Raji (cell line): ENCODE measurements around the gene SCAF4.

ENCODE experiments used
- POLR2A ChIP-seq: IDR thresholded peaks from 2 replicates; pipeline ENCODE4 v1.6.1; 2011; ENCODE audit warnings: low read depth, low read length, control low read depth; ENCODE audit not compliant: insufficient read depth

Gene SCAF4

DNA sequence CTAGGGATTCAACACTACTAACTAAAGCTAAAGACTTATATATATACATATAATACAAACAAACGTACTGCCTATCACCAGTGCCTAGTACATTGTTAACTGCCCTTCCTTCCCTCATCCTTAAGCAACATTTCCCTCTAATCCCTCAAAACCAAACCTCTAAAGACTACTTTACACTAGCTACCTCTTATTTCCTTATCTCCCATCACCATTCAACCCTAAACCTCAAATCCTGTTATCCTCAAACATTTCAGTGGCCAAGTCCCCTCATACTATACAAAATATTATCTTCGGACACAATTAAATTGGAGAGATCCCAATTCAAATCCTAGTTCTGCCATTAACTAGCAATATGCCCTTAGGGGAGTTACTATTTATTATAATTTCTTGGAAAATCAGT, 3.7 kb downstream of the SCAF4 start:
- TF ChIP-seq POLR2A, result no peak

DNA sequence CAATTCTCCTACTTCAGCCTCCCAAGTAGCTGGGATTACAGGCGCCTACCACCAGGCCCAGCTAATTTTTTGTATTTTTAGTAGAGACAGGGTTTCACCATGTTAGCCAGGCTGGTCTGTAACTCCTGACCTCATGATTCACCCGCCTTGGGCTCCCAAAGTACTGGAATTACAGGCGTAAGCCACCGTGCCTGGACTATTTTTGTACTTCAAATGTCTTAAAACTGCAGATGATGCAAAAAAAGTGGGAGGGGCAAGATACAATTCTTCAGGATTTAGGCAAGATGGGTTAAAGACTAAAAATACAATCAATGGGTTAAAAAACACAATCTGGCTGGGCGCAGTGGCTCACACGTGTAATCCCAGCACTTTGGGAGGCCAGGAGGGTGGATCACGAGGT, 4.7 kb downstream of the SCAF4 start:
- TF ChIP-seq POLR2A, result no peak

DNA sequence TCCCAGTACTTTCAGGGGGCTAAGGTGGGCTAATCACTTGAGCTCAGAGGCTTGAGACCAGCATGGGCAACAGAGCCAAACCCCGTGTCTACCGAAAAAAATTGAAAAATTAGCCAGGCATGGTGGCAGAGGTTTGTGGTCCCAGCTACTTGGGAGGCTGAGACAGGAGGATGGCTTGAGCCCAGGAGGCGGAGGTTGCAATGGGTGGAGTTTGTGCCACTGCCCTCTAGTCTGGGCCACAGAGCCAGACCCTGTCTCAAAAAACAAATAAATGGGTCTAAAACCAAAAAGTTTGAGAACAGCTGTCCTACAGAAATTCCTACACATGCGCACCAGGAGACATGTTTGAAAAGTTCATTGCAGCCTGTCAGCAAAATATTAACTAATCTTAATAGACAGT, 5.5 kb downstream of the SCAF4 start:
- TF ChIP-seq POLR2A, result no peak

DNA sequence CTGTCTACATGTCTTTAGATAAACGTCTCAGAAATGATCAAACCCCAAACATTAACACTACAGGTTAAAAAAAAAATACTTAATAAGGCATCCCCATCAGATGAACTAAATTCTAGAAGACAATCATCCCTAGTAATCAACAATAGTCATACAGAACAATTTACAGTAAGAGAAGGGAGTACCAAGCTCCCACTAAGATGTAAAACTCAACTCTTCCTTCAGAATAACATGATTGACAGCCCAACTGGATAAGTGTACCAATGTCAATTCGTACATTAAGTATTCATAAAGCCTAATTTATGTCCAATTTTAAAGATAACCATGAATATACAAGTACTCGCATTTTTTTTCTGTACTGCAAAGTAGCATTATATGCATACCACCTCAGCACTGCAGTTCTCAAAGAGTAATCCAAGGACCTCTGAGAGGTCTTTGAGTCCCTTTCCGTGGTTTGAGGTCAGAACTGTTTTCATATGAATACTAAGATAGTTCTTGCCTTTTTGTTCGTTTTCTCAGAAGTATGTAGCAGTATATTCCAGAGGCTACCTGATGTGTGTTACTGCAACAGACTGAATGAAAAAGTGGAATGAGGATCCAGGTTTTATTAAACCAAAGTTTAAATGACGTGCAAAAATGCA, 6.6 kb downstream of the SCAF4 start:
- no peak for TF ChIP-seq POLR2A

DNA sequence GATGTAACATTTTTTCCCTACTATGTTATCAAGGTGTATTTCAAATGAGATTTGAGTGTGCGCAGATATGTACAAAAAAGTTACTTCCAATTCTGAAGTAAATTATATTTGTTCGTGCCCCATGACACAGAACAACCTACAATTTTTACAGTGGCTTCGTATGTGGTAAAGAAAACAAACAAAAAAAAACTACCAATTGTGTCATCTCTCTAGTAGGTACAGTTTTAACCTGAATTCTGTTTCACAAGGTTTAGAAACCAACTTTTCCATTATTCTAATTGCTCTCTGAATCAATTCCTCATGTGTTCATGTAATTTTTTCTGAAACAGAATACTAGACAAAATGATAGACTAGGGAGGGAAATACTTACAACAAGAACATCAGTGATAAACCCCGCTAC, 7.4 kb downstream of the SCAF4 start:
- no peak for TF ChIP-seq POLR2A

DNA sequence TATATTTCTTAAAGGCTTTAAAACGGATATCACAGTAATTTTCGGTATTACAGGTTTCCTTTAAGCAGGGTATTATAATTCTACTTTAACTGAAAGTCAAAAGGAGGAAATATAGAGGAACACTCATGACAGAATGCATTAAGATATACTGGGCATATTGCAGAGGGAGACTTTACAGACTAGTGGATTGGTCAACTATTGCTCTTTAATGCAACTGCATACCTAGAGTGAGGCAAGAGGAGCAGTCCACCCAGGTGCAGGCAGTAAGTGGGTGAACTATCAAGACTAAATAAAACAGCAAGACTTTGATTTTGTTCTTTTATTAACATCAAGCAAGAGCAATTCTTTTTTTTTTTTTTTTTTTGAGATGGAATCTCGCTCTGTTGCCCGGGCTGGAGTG, 10.5 kb downstream of the SCAF4 start:
- TF ChIP-seq POLR2A, result no peak

DNA sequence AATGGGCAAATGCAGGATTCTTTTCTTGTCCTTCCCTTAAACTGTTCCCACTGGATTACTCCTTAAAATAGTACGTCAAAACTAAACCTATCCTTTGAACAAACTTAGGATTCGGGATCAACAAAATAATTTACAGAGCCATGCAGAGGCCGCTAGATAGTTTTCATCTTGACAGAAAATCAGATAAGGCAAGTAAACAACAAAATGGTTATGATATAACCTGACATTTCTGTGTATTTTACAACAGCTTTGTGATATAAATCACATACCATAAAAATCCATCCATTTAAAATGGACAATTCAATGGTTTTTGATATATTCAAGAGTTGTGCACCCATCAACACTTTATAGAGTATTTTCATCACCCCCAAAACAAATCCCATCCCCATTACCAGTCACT, 11.2 kb downstream of the SCAF4 start:
- TF ChIP-seq POLR2A, result no peak

DNA sequence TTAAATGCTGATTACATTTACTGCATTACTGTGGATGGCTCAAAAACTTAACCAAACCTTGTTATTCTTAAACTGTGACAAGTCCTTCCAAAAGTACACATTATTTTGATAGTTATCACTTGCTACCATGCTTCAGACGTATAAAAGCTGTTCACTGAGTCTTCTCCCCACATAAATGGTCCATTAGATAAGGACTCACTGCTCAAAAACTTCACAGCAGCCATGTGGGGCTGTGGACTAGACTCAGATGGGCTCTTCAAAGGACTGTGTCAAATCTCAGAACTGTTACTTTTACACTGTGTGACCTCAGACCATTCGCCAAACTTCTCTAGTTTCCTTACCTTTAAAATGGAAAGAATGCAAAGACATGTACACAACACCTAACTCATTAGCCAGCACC, 11.6 kb downstream of the SCAF4 start:
- TF ChIP-seq POLR2A, result no peak

DNA sequence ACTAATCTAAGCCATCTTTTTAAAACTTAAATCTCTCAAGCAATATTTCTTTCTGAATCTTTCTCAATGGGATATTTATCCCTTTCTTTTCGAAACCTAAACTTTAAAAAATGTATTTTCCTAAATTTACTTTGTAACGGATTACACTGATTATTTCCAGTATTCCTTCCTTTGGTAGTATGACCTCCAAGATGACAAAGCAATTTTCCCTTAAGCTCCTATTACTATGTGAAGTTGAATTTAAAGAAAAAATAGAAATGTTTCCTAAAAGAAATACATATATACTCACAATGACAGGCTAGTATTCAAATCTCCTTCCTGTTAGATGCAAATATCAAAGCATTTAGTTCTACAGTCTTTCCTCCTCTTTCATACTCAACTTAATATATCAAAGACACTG, 15.8 kb downstream of the SCAF4 start:
- TF ChIP-seq POLR2A, result no peak

DNA sequence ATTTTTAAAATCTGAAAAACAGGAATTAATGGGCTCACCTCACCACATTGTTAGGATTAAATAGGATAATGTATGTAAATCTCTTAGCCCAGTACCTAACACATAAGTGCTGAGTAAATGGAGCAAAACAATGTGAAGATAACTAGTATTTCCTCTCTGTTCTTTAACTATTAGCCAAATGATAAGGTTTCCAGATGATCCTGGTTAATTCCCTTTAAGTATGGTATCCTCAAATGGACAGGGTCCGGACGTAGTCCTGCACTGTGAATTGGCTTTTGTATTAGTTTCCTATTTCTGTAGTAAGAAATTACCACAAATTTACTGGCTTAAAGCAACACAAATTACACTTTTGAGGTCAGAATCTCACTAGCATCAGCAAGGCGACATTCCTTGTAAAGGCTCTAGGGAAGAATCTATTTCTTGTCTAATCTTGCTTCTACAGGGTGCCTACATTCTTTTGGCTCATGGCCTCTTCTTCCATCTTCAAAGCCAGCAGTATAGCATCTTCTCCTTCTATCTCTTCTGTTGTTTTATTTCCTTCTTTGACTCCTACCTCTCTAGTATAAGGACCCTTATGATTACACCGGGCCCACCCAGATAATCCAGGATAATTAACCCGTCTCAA, 17.1 kb downstream of the SCAF4 start:
- no peak for TF ChIP-seq POLR2A

DNA sequence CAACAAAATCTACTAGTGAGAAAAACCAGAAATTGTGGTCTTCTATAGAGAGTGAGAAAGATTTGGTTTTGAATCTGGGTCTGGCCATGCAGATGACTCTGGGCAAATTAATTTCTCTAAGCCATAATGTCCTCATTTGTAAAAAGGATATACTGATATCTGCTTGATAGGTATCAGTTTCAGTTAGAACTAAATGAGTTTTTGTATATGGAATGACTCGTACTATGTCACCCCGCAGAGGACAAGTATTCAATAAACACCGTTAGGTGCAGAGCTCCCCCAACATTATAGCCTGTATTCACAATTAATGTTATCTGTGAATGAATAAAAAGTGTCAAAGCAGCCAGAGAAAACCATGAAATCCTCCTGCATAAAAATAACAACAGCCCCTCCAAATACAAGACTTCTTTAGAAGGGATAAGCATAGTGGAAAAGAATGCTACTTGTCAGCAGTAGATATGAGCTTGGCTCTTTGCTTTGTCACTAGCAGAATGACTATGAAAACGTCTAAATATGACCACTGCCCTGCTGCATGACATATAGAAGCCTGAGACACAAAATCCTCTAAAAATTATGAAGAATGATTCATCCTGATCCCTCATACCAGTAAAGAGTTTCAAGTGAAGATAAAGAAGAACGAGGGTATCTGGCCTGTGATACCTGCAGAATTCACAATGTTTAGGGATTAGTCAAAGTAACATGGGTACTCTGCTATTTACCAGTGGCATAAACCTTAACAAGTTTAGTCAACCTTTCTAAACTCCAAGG, 17.8 kb downstream of the SCAF4 start:
- no peak for TF ChIP-seq POLR2A

DNA sequence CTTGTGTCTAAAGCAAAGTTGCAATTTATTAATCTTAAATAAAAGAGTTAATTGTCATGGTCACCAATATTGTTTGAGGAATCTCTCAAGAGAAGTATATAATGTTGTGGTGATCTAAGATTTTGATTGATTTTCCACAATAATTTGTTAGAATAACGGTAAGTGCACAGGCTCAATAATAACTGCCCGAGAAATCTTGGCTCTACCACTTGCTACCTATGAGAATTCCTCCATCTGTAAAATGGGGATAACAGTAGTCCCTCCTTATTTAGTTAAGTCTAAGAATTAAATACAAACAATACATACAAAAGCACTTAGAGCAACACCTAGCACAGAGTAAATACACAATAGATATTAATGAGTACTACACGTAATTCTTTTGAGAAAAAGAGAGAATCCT, 18.8 kb downstream of the SCAF4 start:
- TF ChIP-seq POLR2A, result no peak

DNA sequence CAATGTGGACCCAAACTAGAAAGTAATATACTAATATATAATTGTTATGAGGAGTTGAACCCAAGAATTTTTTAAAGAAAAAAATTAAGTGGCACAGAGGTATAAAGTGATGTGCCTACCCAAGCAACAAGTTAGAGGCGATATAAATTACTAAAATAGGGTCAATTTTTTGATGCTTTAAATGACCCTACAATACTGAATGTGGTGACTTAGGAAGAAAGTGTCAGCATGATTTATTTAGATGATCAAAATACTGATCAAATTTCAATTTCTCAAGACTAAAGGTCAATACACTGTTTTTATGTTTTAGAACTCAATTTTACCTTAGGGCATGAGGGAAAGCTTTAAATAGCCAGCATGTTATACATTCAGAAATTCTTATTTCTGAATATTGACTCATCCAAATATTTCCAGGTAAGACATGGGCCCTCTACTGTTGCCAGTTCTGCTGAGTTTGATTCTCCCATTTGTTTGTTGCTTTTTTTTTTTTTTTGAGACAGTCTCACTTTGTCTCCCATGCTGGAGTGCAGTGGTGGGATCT, 20.1 kb downstream of the SCAF4 start:
- no peak for TF ChIP-seq POLR2A

DNA sequence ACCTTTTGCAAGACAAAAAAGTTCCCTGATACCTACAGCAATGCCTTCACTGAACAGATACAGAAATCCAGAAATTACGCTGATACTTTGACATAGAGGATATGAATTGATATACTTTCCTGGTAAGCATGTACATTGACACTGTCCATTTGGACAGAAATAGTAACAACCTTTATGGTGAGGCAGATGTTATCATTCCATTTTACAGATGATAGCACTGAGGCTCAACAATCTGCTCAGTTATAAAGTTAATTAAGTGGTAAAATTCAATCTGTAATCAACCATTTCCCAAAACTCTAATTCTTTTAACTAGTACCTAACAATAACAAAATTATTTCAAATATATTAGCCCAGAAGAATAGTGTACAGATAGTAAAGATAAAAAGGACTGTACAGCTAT, 20.6 kb downstream of the SCAF4 start:
- no peak for TF ChIP-seq POLR2A

DNA sequence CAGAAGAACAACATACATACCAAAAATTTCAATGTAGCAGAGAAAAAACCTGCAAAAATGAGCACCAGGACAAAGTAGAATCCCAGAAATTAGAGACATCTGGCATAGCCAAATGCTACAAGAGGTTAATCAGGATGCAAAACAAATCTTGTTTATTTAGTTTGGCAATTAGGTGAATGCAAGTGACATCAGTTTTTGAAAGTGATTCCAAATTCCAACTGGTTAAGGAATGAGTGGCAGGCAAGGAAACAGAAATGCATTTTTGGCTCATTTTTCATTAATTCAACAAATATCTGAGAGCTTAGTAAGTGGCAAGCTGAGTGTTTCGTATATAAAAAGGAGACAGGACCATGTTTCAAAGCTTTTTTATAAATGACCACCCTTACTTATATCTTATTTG, 21.3 kb downstream of the SCAF4 start:
- TF ChIP-seq POLR2A, result no peak

DNA sequence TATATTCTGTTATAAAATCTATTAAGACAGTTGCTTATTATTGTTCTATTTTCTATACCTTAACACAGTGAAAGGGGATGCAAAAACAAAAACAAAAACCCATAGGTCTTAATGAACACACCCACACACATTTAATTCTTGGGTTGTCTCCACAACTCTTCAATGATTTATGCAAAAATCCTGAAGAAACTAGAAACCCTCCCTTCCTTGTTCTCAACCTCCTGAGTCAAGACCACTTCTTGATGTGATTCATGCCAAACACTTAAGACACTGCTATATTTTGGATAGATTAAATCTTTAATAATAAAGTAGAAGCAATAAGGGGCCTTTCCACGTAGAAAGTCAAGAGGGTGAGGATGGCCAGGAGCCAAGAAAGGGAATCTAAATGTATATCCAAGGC, 23.4 kb downstream of the SCAF4 start:
- no peak for TF ChIP-seq POLR2A
